ENCODE data around the gene RSPRY1.

DNA sequence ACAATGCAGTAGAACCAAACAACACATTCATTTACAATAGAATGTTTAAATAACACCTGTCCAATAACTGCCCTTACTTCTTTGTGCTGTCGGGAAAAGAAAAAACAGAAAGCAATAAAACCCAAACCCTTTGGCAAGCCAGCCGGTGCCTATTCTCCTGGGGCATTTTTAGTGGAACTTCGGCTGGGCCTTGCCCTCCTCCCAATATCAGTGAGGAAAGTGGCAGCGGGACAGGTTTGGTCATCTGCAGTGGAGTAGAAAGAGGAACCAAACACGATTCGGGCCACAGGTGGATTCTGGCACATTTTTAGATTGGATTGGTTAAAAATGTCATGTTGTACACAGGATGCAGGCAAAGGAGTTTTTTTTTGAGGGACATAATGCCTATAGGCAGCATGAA is 32.3 kb upstream of the RSPRY1 start:
- TF ChIP-seq, protein P1, sequence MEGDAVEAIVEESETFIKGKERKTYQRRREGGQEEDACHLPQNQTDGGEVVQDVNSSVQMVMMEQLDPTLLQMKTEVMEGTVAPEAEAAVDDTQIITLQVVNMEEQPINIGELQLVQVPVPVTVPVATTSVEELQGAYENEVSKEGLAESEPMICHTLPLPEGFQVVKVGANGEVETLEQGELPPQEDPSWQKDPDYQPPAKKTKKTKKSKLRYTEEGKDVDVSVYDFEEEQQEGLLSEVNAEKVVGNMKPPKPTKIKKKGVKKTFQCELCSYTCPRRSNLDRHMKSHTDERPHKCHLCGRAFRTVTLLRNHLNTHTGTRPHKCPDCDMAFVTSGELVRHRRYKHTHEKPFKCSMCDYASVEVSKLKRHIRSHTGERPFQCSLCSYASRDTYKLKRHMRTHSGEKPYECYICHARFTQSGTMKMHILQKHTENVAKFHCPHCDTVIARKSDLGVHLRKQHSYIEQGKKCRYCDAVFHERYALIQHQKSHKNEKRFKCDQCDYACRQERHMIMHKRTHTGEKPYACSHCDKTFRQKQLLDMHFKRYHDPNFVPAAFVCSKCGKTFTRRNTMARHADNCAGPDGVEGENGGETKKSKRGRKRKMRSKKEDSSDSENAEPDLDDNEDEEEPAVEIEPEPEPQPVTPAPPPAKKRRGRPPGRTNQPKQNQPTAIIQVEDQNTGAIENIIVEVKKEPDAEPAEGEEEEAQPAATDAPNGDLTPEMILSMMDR (IDR thresholded peaks at IDR 0.05), result no peak
- TF ChIP-seq EP300 (IDR thresholded peaks at IDR 0.05) (no peak), HDAC2 (IDR thresholded peaks at IDR 0.05) (no peak), JUN (IDR thresholded peaks at IDR 0.05) (no peak), POLR2A (IDR thresholded peaks at IDR 0.05; ENCODE audit: low read length) (no peak), TFCP2L1 (CRISPR knock-in tag; IDR thresholded peaks at IDR 0.05) (no peak), CHD2 (IDR thresholded peaks at IDR 0.05; ENCODE audit: low read length, partially characterized antibody) (no peak)
- TF ChIP-seq, protein P2, sequence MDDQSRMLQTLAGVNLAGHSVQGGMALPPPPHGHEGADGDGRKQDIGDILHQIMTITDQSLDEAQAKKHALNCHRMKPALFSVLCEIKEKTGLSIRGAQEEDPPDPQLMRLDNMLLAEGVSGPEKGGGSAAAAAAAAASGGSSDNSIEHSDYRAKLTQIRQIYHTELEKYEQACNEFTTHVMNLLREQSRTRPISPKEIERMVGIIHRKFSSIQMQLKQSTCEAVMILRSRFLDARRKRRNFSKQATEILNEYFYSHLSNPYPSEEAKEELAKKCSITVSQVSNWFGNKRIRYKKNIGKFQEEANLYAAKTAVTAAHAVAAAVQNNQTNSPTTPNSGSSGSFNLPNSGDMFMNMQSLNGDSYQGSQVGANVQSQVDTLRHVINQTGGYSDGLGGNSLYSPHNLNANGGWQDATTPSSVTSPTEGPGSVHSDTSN (IDR thresholded peaks at IDR 0.05), result no peak
